Measurements from ENCODE around the gene CHORDC1.

The CHORDC1 gene

DNA sequence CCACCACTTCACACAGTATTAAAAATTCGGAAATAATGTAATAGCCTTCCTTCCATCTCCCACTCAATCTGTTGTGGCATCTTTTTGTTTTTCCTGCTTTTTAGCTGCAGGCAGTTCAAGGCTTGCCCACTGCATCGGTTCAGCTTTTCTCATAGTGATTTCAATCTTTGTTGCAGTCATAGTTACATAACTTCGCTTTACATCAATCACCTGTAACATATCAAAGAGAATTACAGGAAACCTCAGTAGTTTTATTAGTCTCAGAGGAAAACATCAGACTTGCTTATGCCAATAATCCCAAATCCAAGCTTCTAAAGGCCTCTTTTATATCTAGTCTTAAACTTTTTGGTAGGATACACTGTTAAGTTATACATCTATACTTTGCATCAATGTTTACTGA lies 20.5 kb downstream of the CHORDC1 start:
- no peak overlapping the region for H3K27ac ChIP-seq (replicated peaks; ENCODE audit: low read length)
- H2BK12ac ChIP-seq (ENCODE audit: low read length) = no peak overlapping the region
- no peak overlapping the region for H2AFZ ChIP-seq (ENCODE audit: low read length)
- H4K91ac ChIP-seq (ENCODE audit: low read depth, low read length, poor library complexity) = no peak overlapping the region
- H3K4me1 ChIP-seq (ENCODE audit: control insufficient read depth in 2 of 2, insufficient read depth in 1 of 2, low read depth in 1 of 2, low read length in 2 of 2) = no peaks in the 10 kb centered on the region
- no peak overlapping the region for H3K18ac ChIP-seq (ENCODE audit: low read length)
- no peak overlapping the region for H3K4ac ChIP-seq (ENCODE audit: low read length)
- DNase-seq (ENCODE audit: low spot score) = no peak
- no peak overlapping the region for H2BK120ac ChIP-seq (ENCODE audit: low read depth, low read length)
- H3K23ac ChIP-seq (ENCODE audit: low read depth, low read length, poor library complexity) = no peak overlapping the region
- no peaks in the 10 kb centered on the region for H3K27me3 ChIP-seq (ENCODE audit: control insufficient read depth in 3 of 3, insufficient read depth in 3 of 3, low read depth in 1 of 3, low read length in 3 of 3)
- no peak overlapping the region for H2BK15ac ChIP-seq (ENCODE audit: low read length)
- no peak overlapping the region for H2BK5ac ChIP-seq (ENCODE audit: low read length)
- peaks cover 0 to 91% of the 10 kb centered on the region in 2 donors for H3K36me3 ChIP-seq (replicated peaks in 1 of 2; ENCODE audit: control insufficient read depth in 2 of 2, insufficient read depth in 2 of 2, low read length in 2 of 2)
- no CpG with 5 or more reads among the region's 3 CpGs for WGBS, 2 donors (ENCODE audit: extremely low coverage in 2 of 2, insufficient read length in 2 of 2, insufficient replicate concordance in 1 of 2)
- no peak overlapping the region for H3K4me2 ChIP-seq (ENCODE audit: insufficient read depth, low read length, poor library complexity, severe bottlenecking)
- H3K79me1 ChIP-seq (ENCODE audit: low read depth, low read length) = no peaks in the 10 kb centered on the region
- H3K9ac ChIP-seq (ENCODE audit: low read depth, low read length, poor library complexity) = no peak overlapping the region
- H3K4me3 ChIP-seq (ENCODE audit: low read length in 2 of 2) = no peak overlapping the region
- no peak overlapping the region for H4K8ac ChIP-seq (ENCODE audit: low read depth, low read length)
- no peaks in the 10 kb centered on the region for H3K9me3 ChIP-seq (replicated peaks in 1 of 2; ENCODE audit: control insufficient read depth in 2 of 2, insufficient read depth in 1 of 2, low read depth in 1 of 2, low read length in 2 of 2)
- no peak overlapping the region for H3K14ac ChIP-seq (ENCODE audit: low read length)
- H2AK5ac ChIP-seq (ENCODE audit: low read depth, low read length) = no peak overlapping the region

DNA sequence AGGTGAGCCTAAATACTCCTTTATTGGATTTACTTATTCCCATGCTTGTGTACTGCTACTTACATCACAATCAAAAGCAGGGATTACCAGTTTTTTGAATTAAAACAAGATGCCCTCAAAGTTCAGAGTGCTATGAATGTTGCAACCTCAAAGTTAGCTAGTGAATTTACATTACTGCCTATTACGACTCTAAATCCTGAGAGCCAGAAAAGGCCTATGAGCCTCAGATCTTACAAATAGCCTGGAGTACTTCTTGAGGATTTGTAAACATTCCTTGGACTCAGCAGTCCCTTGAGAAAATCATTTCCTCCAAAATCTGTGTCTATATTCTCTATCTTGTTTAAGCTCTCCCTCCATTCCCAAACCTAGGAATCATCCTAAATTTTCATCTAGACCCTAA lies 25.5 kb downstream of the CHORDC1 start:
- H3K23ac ChIP-seq (ENCODE audit: low read depth, low read length, poor library complexity) = no peak overlapping the region
- H2AFZ ChIP-seq (ENCODE audit: low read length) = no peak overlapping the region
- no peak overlapping the region for H3K27ac ChIP-seq (replicated peaks; ENCODE audit: low read length)
- H2BK15ac ChIP-seq (ENCODE audit: low read length) = no peak overlapping the region
- H3K18ac ChIP-seq (ENCODE audit: low read length) = no peak overlapping the region
- H3K79me1 ChIP-seq (ENCODE audit: low read depth, low read length) = no peaks in the 10 kb centered on the region
- H4K91ac ChIP-seq (ENCODE audit: low read depth, low read length, poor library complexity) = no peak overlapping the region
- no peak overlapping the region for H4K8ac ChIP-seq (ENCODE audit: low read depth, low read length)
- H3K4me1 ChIP-seq (ENCODE audit: control insufficient read depth in 2 of 2, insufficient read depth in 1 of 2, low read depth in 1 of 2, low read length in 2 of 2) = no peaks in the 10 kb centered on the region
- no peak overlapping the region for H3K4ac ChIP-seq (ENCODE audit: low read length)
- H3K27me3 ChIP-seq (ENCODE audit: control insufficient read depth in 3 of 3, insufficient read depth in 3 of 3, low read depth in 1 of 3, low read length in 3 of 3) = no peaks in the 10 kb centered on the region
- H2BK12ac ChIP-seq (ENCODE audit: low read length) = no peak overlapping the region
- no peaks in the 10 kb centered on the region for H3K9me3 ChIP-seq (replicated peaks in 1 of 2; ENCODE audit: control insufficient read depth in 2 of 2, insufficient read depth in 1 of 2, low read depth in 1 of 2, low read length in 2 of 2)
- H3K4me3 ChIP-seq (ENCODE audit: low read length in 2 of 2) = no peak overlapping the region
- no peak overlapping the region for H2BK5ac ChIP-seq (ENCODE audit: low read length)
- H2BK120ac ChIP-seq (ENCODE audit: low read depth, low read length) = no peak overlapping the region
- H3K36me3 ChIP-seq (replicated peaks in 1 of 2; ENCODE audit: control insufficient read depth in 2 of 2, insufficient read depth in 2 of 2, low read length in 2 of 2) = peaks cover 0 to 65% of the 10 kb centered on the region in 2 donors
- DNase-seq (ENCODE audit: low spot score) = no peak
- WGBS, 2 donors (ENCODE audit: extremely low coverage in 2 of 2, insufficient read length in 2 of 2, insufficient replicate concordance in 1 of 2) = no CpG with 5 or more reads among the region's 1 CpG
- H3K14ac ChIP-seq (ENCODE audit: low read length) = no peak overlapping the region
- no peak overlapping the region for H3K9ac ChIP-seq (ENCODE audit: low read depth, low read length, poor library complexity)
- H3K4me2 ChIP-seq (ENCODE audit: insufficient read depth, low read length, poor library complexity, severe bottlenecking) = no peak overlapping the region
- no peak overlapping the region for H2AK5ac ChIP-seq (ENCODE audit: low read depth, low read length)

DNA sequence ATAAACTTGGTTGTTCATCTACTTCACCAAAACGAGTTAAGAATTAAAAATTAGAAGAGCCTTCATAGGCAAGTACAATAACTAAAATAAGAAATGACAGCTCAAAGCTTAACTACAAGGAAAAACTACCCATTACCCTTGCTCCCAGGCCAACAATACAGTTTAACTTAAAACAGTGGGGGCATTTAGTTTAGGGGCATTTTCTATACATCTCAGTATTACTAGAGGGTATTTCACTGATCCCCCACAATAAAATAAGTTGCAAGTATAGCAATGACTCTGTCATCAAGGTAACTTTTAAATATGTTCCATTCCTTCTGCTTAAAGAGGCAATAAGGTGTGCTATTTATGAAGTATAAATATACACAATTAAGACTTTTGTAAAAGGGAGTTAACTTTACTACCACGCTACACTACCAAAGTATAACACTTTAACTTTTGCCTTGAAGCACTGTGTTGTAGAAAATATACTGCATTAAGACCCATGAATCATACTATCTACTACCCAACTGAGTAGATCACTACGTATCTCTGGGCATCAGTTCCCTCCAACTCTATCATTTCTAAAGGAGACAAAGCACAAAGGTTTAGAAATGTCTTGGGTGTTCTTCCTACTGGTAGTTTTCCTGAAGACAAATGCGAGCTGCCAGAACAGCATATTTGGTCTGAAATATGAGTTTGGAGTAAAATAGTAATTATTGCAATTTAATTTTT lies 29.8 kb downstream of the CHORDC1 start:
- no peaks in the 10 kb centered on the region for H3K4me1 ChIP-seq (ENCODE audit: control insufficient read depth in 2 of 2, insufficient read depth in 1 of 2, low read depth in 1 of 2, low read length in 2 of 2)
- H3K36me3 ChIP-seq (replicated peaks in 1 of 2; ENCODE audit: control insufficient read depth in 2 of 2, insufficient read depth in 2 of 2, low read length in 2 of 2) = peaks cover 2 to 37% of the 10 kb centered on the region in 2 donors
- H2AK5ac ChIP-seq (ENCODE audit: low read depth, low read length) = no peak overlapping the region
- H3K27me3 ChIP-seq (ENCODE audit: control insufficient read depth in 3 of 3, insufficient read depth in 3 of 3, low read depth in 1 of 3, low read length in 3 of 3) = no peaks in the 10 kb centered on the region
- H2BK15ac ChIP-seq (ENCODE audit: low read length) = no peak overlapping the region
- no peak overlapping the region for H3K9ac ChIP-seq (ENCODE audit: low read depth, low read length, poor library complexity)
- H2BK5ac ChIP-seq (ENCODE audit: low read length) = no peak overlapping the region
- no peak overlapping the region for H3K27ac ChIP-seq (replicated peaks; ENCODE audit: low read length)
- no peak overlapping the region for H2BK120ac ChIP-seq (ENCODE audit: low read depth, low read length)
- WGBS, 2 donors (ENCODE audit: extremely low coverage in 2 of 2, insufficient read length in 2 of 2, insufficient replicate concordance in 1 of 2) = no CpG with 5 or more reads among the region's 4 CpGs
- no peak overlapping the region for H3K18ac ChIP-seq (ENCODE audit: low read length)
- H3K4ac ChIP-seq (ENCODE audit: low read length) = no peak overlapping the region
- no peaks in the 10 kb centered on the region for H3K9me3 ChIP-seq (replicated peaks in 1 of 2; ENCODE audit: control insufficient read depth in 2 of 2, insufficient read depth in 1 of 2, low read depth in 1 of 2, low read length in 2 of 2)
- no peak overlapping the region for H4K8ac ChIP-seq (ENCODE audit: low read depth, low read length)
- H4K91ac ChIP-seq (ENCODE audit: low read depth, low read length, poor library complexity) = no peak overlapping the region
- no peak overlapping the region for H3K4me3 ChIP-seq (ENCODE audit: low read length in 2 of 2)
- no peak overlapping the region for H2BK12ac ChIP-seq (ENCODE audit: low read length)
- no peak overlapping the region for H2AFZ ChIP-seq (ENCODE audit: low read length)
- H3K14ac ChIP-seq (ENCODE audit: low read length) = no peak overlapping the region
- no peak for DNase-seq (ENCODE audit: low spot score)
- H3K4me2 ChIP-seq (ENCODE audit: insufficient read depth, low read length, poor library complexity, severe bottlenecking) = no peak overlapping the region
- H3K79me1 ChIP-seq (ENCODE audit: low read depth, low read length) = no peaks in the 10 kb centered on the region
- H3K23ac ChIP-seq (ENCODE audit: low read depth, low read length, poor library complexity) = no peak overlapping the region

DNA sequence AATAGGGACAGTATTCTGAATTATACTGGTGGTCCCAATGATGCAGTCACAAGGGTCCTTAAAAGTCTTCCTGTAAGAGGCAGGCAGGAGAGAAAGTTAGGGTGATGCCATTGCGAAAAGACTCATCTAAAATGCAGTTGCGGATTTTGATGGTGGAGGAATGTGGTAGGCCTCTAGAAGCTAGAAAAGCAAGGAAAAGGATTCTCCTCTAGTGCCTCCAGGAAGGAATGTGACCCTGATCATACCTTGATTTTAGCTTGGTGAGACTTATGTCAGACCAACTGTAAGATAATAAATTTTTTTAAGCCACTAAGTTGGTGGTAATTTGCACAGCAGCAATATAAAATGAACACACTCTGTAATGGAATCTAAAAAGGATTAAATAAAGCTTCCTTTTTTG lies 33.8 kb downstream of the CHORDC1 start:
- Histone ChIP-seq H3K27me3 (ENCODE audit: control insufficient read depth in 3 of 3, insufficient read depth in 3 of 3, low read depth in 1 of 3, low read length in 3 of 3) (no peaks in the 10 kb centered on the region), H2BK120ac (ENCODE audit: low read depth, low read length) (no peak overlapping the region), H3K23ac (ENCODE audit: low read depth, low read length, poor library complexity) (no peak overlapping the region), H3K4ac (ENCODE audit: low read length) (no peak overlapping the region), H2BK12ac (ENCODE audit: low read length) (no peak overlapping the region), H3K9ac (ENCODE audit: low read depth, low read length, poor library complexity) (no peak overlapping the region), H2AFZ (ENCODE audit: low read length) (no peak overlapping the region), H4K91ac (ENCODE audit: low read depth, low read length, poor library complexity) (no peak overlapping the region), H3K9me3 (replicated peaks in 1 of 2; ENCODE audit: control insufficient read depth in 2 of 2, insufficient read depth in 1 of 2, low read depth in 1 of 2, low read length in 2 of 2) (no peaks in the 10 kb centered on the region), H2BK5ac (ENCODE audit: low read length) (no peak overlapping the region), H3K18ac (ENCODE audit: low read length) (no peak overlapping the region), H3K27ac (replicated peaks; ENCODE audit: low read length) (no peak overlapping the region), H3K79me1 (ENCODE audit: low read depth, low read length) (no peaks in the 10 kb centered on the region), H2AK5ac (ENCODE audit: low read depth, low read length) (no peak overlapping the region), H3K36me3 (replicated peaks in 1 of 2; ENCODE audit: control insufficient read depth in 2 of 2, insufficient read depth in 2 of 2, low read length in 2 of 2) (peaks cover 4 to 23% of the 10 kb centered on the region in 2 donors), H3K4me3 (ENCODE audit: low read length in 2 of 2) (no peak overlapping the region), H3K14ac (ENCODE audit: low read length) (no peak overlapping the region), H3K4me2 (ENCODE audit: insufficient read depth, low read length, poor library complexity, severe bottlenecking) (no peak overlapping the region), H4K8ac (ENCODE audit: low read depth, low read length) (no peak overlapping the region), H2BK15ac (ENCODE audit: low read length) (no peak overlapping the region), H3K4me1 (ENCODE audit: control insufficient read depth in 2 of 2, insufficient read depth in 1 of 2, low read depth in 1 of 2, low read length in 2 of 2) (no peaks in the 10 kb centered on the region)
- no CpG with 5 or more reads among the region's 2 CpGs for WGBS, 2 donors (ENCODE audit: extremely low coverage in 2 of 2, insufficient read length in 2 of 2, insufficient replicate concordance in 1 of 2)
- no peak for DNase-seq (ENCODE audit: low spot score)

Measured in neuronal stem cell (in vitro differentiated cells).